Retina (tissue), 1 donor: ENCODE results near the gene RASIP1.

Source experiments
- DNase-seq: peaks from one replicate; pipeline ENCODE4 v3.0.0-alpha.2; 2016

RASIP1 gene

DNA sequence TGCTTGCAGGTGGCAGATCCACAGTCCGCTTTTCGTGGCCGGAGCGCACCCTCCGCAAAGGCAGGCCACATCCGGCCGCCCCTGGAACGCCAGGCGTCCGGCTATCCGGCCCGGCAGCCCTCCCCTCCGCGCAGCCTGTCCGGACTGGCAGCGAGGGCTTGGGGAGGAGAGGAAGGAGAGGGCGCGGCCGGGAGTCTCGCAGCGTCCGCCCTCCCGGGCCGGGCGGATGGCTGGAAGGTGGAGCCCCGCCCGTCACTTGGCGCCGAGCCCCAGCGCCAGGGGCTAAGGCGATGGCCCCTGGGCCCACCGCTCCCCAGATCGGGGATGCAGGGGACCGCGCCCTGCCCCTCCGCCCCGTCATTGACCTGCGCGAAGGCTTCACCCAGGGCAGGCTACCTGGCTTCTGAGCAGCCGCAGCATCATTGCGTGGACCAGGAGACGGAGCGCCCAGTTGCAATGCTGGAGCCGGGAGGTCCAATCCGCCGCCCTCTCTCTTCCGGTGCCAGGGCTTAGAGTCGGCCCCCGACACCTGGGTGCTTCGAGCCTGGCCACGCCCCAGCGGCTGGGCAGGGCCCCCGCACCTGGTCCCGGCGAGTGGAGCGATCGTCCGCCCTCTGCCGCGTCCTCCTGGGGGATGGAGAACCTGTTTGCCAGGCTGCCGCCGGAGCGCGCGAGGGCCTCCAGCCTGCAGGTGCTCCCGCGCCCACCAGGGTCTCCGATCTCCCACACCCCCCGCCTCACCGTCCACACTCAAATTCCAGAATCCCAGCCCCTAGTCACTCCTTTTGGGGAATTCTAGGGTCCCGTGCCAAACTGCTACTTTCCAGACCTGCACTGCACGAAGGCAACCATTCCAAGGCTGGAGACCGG lies 12.3 kb upstream of the RASIP1 start, which contains the start of gene FUT1:
TSS of gene FUT1 (minus strand) at position 146 of the 870 bp plus-strand sequence. CDS start 1,360 bp downstream, outside the sequence.
- peak; percentile 79 for DNase-seq

DNA sequence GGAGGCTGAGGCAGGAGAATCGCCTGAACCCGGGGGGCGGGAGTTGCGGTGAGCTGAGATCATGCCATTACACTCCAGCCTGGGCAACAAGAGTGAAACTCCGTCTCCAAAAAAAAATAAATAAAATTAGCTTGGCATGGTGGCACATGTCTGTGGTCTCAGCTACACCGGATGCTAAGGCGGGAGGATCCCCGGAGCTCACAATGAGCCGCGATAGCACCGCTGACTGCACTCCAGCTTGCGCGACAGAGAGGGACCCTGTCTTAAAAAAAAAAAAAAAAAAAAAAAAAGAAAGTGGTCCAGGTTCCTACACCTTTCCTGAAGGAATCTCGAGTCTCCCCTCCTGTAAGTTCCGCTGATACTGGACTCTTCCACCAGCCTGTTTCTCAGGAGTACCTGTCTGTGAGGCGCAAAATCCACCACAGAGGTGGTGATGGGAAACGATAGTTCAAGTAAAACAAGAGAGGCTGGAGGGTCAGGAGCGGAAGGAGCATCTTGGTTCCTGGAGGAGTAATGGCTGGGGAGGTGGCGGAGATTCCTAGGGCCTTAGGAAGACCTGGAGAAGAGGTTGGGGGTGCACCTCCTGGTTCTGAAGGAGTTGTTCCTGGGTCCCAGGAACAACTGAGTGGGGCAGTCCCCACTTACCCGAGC lies 11.6 kb upstream of the RASIP1 start:
- no peak for DNase-seq

DNA sequence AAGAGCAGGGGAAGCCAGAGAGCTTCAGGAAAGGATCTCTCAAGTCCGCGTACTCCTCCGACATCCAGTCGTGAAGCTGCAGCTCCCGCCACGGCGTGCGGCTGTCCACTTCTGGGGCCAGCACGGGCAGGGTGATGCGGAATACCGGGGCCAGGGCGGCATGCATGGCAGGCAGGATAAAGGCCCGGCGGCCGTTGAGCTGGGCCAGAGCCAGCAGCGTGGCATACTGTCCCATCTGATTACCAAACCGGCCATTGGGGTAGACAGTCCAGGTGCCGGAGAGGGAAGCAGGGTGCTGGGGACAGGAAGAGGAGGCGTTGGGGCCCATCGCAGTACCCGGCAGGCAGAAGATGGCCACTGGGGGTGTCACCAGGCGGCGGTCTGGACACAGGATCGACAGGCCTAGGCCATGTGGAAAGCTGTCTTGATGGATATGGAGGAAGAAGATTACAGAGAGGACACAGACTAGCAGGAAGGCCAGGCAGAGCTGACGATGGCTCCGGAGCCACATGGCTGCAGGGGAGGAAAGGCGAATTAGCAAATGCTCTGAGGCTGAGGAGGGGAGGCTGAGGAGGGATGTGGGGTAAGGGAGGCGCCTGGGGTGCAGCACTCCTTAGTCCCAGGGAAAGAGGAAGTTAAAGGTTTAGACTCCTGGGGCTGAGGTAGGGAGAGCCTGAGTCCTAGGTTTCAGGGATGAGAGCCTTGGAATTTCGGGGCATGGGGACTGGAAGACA lies 10.5 kb upstream of the RASIP1 start:
- DNase-seq: no peak

DNA sequence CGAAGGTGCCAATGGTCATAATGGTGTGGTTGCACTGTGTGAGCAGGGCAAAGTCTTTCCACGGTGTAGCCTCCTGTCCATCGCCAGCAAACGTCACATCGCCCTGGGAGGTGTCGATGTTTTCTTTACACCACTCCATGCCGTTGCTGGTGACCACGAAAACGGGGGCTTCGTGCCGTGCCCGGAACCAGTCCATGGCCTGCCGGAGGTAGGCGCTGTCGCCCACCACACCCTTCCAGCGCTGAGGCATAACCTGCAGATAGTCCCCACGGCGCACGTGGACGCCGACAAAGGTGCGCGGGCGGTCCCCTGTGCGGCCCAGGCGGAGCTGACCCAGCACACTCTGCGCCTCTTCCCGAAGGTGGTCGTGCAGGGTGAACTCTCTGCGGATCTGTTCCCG lies 9.9 kb upstream of the RASIP1 start:
- DNase-seq: no peak

DNA sequence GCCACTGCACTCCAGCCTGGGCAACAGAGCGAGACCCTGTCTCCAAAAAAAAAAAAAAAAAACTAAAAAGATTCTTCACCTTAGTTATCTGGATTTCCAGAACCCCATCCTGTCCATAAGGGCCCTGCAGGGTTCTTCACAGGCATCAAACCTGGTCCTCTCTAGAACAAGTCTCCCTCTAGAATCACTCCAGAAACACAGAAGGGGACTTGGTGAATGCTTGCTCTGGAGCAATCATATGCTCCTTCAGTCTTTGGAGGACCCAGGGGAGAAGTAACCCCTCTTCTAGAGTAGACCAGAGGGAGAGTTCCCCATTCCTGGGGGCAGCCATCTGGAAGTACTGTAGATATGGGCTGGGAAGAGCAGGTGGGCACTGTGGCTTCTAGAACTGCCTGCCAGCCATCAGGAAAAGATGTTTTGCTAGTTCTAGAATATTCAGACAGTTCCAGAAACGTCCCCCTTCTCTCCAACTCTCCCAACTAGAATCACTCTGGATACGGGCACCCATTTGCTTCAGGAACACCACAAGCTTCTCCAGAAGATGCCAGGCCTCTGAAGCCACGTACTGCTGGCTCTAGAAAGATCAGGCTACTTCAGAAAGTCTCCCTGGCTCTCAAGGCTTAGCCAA lies 9.3 kb upstream of the RASIP1 start:
- no peak for DNase-seq

DNA sequence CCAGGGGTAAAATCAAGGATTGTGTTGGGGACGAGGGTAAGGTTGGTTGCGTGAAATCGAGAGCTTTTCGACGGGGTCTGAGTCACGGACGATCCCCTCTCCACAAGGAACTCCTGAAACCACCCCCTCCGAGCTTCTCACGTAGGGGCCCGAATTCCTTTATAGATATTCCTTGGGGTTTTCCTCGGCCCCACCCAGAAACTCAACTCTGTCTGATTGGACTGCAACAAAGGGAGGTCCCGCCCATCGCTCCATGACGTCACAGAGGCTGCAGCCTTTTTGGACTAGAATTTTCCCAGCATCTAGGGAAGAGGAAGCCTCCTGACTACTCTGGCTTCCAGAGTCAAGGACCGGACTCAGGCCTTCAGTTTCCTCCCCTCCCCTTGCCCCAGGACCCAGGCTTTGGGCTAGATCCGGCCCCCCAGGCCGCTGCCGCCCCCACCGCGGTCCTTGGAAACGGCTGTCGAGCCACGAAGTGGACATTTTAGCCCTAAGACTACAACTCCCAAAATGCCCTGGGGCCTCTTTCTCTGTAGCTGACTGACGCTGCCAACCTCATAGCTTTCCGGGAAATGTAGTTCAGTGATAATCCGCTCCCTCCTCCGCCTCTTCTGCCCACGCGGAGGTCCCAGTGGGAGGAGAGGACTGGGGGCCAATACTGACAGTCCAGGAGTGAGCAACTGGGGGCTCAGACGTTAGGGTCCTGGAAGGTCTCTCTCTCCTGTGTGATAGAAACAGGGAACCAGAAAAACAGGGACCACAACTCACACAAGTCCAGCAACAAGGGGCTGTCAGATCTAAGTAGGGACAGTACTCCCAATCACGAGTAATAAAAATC lies 6.5 kb upstream of the RASIP1 start, which contains the start of gene IZUMO1:
TSS of gene IZUMO1 (minus strand) at position 172 of the 838 bp plus-strand sequence. CDS start 1,050 bp downstream, outside the sequence.
- DNase-seq: peak; percentile 92

DNA sequence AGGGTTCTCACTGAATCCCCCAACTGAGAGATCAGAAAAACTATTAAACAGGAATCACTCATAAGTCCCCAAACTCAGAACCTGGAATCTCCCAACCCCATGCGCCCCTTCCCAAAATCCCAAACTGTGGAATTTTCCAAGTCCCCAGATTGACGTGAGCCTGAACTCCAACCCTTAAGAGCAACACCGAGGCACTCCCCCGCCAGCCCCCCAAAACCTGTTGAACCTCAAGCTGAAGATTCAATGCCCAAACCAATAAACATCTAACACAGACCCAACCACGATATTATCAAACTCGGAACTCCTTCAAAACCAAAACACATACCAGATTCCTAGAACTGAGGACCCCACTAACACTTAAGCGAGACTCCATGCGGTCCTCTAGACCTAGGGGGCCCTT lies 5.7 kb upstream of the RASIP1 start:
- no peak for DNase-seq

DNA sequence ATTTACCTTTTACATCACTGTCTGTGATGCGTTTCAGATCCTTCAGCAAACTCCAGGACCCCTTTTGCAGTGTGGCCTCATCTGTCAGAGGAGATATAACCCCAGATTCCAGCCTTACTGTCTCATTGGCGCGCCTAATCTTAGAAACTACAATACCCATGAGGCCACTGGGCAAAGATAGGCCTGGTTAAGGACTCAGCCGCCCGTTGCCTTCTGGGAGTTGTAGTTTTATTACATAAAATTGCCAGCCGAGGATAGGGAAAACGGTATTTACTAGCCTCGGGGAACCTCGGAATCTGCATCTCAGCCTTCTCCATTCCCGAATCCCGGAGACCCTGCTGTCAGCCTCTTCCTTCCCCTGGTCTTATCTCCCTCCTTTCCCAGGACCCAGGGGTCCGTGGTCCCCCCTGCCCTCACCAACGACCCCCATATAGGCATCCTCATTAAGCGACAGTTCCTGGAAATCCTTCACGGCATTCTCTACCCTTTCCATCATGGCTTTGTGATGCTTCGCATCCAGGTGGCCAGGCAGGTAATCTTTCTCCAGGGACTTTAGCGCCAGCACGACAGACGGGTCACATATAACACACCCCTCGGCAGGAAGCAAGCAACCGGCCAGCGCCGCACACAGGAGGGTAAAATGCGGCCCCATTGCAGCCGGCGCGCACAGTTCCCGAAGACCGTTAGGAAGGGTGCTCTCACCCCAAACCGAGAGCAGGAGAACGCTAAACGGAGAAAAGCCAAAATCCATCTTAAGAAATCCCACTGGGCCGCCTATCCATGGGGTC lies 5.0 kb upstream of the RASIP1 start:
- DNase-seq: peak; percentile 73

DNA sequence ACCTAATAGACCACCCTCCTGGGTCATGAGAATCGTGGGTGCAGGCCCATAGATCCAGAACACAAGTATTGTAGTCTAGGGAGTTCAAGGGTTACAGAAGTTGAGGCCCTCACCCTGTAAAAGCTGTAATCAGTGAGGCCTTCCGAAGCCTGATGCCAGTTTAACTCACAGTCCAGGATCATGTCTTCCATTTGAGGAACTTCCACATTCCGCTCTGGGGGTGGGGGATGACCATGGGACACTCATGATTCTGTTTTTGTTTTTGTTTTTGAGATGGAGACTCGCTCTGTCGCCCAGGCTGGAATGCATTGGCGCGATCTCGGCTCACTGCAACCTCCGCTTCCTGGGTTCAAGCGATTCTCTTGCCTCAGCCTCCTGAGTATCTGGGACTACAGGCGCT lies 1.7 kb upstream of the RASIP1 start:
- no peak for DNase-seq

DNA sequence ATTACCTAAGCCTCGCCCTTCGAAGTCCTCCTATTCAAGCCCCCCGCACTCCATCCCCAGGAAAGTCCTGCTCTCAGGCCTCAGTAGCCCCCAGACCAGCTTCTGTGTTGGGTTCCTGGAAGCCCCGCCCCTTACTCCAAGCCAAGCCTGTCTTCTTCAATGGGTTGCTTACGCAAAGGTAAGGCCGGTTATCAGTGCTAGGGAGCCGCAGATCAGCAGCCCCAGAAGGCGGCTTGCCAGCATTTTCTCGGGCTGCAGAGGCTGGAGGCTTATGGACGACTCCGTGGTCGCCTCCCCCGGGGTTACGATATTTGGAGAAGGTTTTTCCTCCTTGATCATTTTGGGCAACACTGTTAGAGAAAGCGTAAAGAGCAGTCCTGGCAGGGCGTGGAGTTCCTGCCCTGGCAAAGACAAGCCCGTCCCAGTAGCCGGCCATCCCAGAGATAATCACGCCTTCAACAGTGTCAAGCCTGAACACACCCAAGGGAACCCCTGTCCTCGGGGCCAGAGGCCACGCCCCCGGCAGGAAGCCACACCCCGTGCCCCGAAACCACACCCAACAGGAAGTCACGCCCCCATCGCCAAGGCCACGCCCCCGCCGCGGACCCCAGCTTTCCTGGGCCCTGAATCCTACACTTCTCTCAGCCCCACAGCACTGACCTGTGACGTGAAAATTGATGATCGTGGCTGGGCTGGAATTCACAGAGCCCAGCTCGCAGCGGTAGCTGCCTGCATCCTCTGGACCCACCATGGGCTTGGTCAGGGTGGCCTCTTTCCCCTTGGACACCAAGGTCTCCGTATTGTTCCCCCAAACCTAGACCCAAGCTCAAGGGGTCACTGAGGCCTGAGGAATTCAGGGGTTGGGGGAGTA lies 954 bp upstream of the RASIP1 start:
- peak; percentile 38 for DNase-seq

DNA sequence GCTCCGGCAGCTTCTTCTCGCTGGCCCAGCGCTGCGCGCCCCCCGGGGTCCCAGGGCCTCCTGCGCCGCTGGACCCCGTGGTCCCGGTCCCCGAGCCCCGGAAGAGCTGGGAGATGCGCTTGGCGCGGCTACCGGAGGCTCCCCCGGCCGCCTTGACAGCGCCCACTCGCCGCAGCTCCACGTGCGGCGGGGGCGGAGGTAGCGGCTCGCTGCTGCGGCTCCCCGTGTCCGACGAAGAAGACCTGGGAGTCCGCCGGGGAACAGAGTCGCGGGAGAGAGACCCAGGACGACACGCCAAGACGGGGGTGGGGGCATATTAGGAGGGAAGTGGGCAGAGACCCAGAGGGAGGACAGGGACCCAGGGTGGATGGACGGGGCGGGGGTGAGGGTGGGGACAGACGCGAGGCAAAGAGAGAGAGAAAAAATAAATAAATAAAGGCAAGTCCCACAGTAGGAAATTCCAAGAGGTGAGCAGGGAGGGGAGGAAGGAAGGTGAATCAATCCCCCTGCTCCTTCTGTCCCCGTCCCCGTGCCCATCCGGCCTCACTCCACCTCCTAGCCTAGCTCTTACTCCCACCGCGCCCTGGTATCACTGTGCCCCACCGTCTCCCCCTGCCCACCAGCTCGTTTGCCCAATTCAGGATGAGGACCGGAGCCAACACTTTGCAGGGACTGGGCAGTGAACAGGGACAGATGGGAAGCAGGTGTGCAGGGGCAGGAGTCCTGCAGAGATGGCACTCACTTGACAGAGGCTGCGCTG lies 826 bp downstream of the RASIP1 start:
- DNase-seq: peak; percentile 55

DNA sequence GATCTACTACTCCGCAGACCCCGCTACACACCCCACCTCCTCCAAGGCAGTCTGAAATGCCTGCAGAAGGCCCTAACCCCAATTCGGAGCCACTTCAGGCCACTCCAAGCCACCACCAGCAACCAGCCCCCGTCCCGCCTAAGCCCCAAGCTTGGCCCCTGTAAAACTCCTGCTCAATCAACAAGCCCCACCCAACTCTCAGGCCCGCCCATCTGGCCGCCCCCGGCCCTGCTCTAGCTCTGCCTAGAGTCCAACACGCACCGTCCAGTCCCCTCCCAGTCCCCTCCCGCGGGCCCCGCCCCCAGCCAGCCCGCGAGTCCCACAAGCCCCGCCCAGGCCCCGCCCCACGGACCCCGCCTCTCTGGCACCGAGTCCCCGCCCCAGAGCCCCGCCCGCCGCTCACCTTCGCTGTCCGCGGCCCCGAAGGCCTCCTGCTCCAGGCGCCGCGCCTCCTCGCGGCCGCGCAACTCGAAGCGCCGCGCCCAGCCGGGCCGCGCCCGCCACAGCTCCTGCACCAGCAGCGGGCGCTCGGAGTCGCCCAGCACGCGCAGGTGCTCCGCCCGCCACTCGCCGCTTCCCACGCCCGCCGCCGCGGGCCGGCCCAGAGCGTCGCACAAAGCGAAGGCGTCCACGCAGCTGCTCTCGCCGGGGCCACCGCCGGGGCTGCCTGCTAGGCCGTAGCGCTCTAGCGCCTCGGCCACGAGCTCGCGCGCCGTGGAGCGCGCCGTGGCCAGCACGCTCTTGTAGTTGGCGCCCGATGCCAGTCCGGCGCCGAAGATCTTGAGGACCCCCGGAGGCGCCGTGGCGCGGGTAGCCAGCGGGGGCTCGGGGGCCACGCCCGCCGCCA lies 1.6 kb downstream of the RASIP1 start:
- peak; percentile 80 for DNase-seq

DNA sequence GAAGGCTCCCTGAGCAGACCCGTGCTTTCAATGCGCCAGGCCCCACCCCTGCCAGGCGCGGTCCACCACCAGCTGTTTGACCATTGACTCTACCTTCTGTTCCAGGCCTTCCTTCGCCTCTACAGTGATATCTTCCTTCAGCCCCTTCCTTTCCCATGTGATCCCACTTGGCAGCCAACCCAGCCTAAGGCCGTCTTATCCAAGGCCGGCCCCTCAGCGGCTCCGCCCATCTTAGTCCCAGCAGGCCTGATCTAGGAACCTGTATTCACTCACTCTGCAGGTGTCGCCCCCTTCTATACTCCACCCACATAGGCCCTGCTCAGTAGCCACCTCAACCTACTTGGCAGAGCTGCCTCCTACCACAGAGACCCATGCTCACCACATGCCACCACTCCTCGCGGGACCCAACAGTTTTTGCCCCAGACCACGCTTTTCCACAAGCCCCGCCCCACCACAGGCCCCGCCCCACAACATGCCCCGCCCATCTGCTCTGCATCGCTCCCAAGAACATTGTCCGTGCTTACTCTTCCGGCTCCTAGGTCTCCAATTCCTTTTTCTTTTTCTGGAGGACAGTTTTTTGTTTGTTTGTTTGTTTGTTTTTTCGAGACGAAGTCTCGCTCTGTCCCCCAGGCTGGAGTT lies 2.9 kb downstream of the RASIP1 start:
- no peak for DNase-seq

DNA sequence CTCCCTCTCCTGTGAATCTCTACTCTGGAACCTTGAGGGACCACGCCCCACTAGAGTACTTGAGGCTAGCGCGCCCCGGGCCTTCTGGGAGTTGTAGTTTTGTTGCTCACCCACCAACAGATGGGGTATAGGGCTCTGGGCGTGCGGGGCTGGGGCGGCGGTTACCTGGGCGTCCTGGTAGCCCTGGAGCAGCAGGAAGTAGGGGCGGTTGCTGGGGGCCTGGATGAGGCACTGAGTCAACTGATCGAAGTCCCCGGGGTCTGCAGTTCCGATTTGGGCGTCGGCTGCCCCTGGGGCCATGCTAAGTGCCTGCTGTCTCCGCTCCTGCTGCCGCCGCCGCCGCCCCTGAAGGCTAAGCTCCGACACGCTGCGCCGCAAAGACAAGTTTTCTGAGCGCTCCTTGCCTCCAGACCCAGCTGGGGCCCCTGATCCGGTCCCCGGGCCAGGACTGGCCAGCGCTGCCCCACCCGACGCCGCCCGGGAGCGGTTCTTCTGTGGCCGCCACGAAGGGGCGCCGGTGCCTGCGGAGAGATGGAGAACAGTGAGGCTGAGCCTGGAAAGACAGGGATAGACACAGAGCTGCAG lies 5.3 kb downstream of the RASIP1 start:
- peak; percentile 66 for DNase-seq

DNA sequence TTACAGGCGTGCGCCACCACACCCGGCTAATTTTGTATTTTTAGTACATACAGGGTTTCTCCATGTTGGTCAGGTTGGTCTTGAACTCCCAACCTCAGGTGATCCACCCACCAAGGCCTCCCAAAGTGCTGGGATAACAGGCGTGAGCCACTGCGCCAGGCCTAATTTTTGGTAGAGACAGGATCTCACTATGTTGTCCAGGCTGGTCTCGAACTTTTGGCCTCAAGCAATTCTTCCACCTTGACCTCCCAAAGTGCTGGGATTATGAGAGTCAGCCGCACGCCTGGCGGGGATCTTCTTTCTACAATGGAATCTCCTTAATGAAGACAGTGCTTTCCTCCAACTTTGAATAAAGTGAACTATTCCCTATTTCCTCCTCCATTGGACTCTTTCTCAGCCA lies 5.8 kb downstream of the RASIP1 start:
- DNase-seq: no peak

DNA sequence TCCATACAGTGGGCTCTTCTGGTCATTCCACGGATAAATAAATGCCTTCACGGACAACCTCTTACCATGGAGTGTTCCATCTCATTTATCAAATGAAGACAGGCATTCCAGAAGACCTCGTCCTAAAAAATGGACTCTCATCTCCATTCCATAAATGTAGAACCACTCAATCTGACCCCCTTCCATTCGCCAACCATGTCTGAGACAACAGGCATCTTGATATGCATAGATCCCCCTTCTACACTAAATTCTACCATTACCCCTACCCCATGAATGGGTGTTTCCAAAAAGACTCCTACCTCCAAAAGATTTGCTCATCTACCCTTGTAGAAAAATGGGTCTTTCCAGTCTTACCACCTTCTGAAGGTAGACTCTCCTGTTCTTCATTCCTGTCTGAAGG lies 9.0 kb downstream of the RASIP1 start:
- no peak for DNase-seq

DNA sequence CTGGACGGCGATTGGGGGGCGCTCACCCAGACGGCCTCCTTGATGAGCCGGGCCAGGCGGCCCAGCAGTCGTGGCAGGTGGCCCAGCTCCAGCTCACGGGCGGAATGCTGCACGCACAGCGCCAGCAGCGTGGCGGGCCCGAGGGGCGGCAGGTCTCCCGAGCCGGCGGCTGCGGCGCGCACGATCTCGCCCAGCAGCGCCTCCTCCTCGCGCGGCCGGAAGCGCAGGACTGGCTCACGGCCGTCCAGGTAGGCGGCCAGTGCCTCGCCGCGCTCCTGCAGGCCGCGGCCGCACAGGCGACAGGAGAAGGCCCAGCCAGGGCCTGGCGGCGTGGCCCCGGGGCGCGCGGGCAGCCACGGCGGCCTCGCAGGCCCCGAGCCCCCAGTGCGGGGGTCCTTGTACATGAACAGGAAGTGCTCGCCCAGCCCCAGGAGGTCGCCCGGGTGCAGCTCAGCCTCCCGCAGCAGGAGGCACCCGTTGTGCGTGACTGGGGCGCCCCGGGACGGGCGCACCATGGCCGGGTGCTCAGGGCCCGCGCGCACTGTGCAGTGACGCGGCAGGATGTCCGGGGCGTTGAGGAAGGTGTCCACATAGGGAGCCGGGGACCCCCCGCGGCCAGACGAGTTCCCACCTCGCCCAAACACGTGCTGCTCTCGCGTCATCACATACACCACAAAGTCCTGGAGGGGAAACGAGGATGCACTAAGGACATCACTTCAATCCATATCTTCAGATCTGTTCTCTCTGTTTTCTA lies 11.3 kb downstream of the RASIP1 start:
- peak; percentile 31 for DNase-seq
